Epithelial cell of esophagus (primary cell): ENCODE measurements around the gene THAP7.

Source experiments
- DNase-seq: peaks from one replicate; pipeline ENCODE4 v3.0.0; 2010; ENCODE audit warnings: low read depth
- H3K4me3 ChIP-seq: 2 replicates; pipeline ENCODE4 v1.5.1; 2011; ENCODE audit warnings: mild to moderate bottlenecking, low read length, control low read depth
- CTCF ChIP-seq: IDR thresholded peaks from 2 replicates; pipeline ENCODE4 v1.5.1; 2011; ENCODE audit warnings: low read depth, mild to moderate bottlenecking, low read length, control low read depth, inconsistent platforms; ENCODE audit not compliant: insufficient read depth; ENCODE audit errors: missing control alignments

The THAP7 gene

GRCh38 chr22:20963201-20964052 lies 38.5 kb downstream of the THAP7 start:
- H3K4me3 ChIP-seq, result no peak overlapping the region
- TF ChIP-seq CTCF, result no peak

GRCh38 chr22:20962491-20962945 lies 39.4 kb downstream of the THAP7 start:
- H3K4me3 ChIP-seq, result no peak overlapping the region
- no peak for TF ChIP-seq CTCF
- DNase-seq, result no peak

More at GRCh38 chr22:20963201-20964052, 38.5 kb downstream of the THAP7 start:
- DNase-seq, result no peak

- H3K4me3 ChIP-seq, result no peak overlapping the region
- TF ChIP-seq CTCF, result no peak
- no peak for DNase-seq
Measured at GRCh38 chr22:20960609-20961008, 41.3 kb downstream of the THAP7 start.

GRCh38 chr22:20959578-20960461 lies 42.1 kb downstream of the THAP7 start:
- DNase-seq, result no peak
- TF ChIP-seq CTCF, result no peak
- no peak overlapping the region for H3K4me3 ChIP-seq

GRCh38 chr22:20957683-20958431 lies 44.1 kb downstream of the THAP7 start:
- no peak for TF ChIP-seq CTCF
- peak overlapping the region; percentile 53 for H3K4me3 ChIP-seq
- no peak for DNase-seq

GRCh38 chr22:20957102-20957682 lies 44.7 kb downstream of the THAP7 start:
- peak overlapping the region; percentile 53 for H3K4me3 ChIP-seq
- TF ChIP-seq CTCF, result no peak
- DNase-seq, result no peak
